HG03159 (cell line): ENCODE results near the gene TSSK3.
A peak's percentile ranks its signal among the peaks of the same experiment; 100 is the strongest.

ENCODE experiments used
- ATAC-seq: cut with Tn5 transposase; IDR thresholded peaks from one replicate; pipeline ENCODE4 v1.9.1; 2021; ENCODE audit warnings: mild to moderate bottlenecking, moderate library complexity; ENCODE audit not compliant: unreplicated experiment

Gene TSSK3

GRCh38 chr1:32362474-32363313, at the start of gene TSSK3, which contains the start of gene FAM229A:
Gene TSSK3, plus strand, starts transcription at chr1:32362539. Its CDS starts 163 bp downstream, at chr1:32362702.
Gene FAM229A, minus strand, starts transcription at chr1:32362485. Its CDS starts 394 bp downstream, at chr1:32362091.
- no peak for ATAC-seq

- ATAC-seq, result no peak
Measured at GRCh38 chr1:32316903-32317277, 45.4 kb upstream of the TSSK3 start.

GRCh38 chr1:32318127-32318869, 44.0 kb upstream of the TSSK3 start:
- ATAC-seq, result no peak

- no peak for ATAC-seq
Measured at GRCh38 chr1:32321712-32322291, 40.5 kb upstream of the TSSK3 start.

- ATAC-seq, result no peak
Measured at GRCh38 chr1:32327204-32327603, 35.1 kb upstream of the TSSK3 start.

- no peak for ATAC-seq
Measured at GRCh38 chr1:32329931-32330466, 32.3 kb upstream of the TSSK3 start.

GRCh38 chr1:32330558-32331151, 31.7 kb upstream of the TSSK3 start:
- ATAC-seq, result no peak

- no peak for ATAC-seq
Measured at GRCh38 chr1:32331549-32331948, 30.8 kb upstream of the TSSK3 start.

GRCh38 chr1:32332290-32333079, 29.9 kb upstream of the TSSK3 start:
- no peak for ATAC-seq

- no peak for ATAC-seq
Measured at GRCh38 chr1:32333251-32333963, 28.9 kb upstream of the TSSK3 start.

GRCh38 chr1:32334274-32334861, 28.0 kb upstream of the TSSK3 start:
- ATAC-seq, result no peak

GRCh38 chr1:32334864-32335534, 27.3 kb upstream of the TSSK3 start:
- ATAC-seq, result no peak

GRCh38 chr1:32335535-32335789, 26.9 kb upstream of the TSSK3 start:
- no peak for ATAC-seq

GRCh38 chr1:32335790-32336590, 26.3 kb upstream of the TSSK3 start, which contains the start of gene MARCKSL1:
Gene MARCKSL1, minus strand, starts transcription at chr1:32336233. Its CDS starts 200 bp downstream, at chr1:32336033.
- peak; percentile 44 for ATAC-seq

- no peak for ATAC-seq
Measured at GRCh38 chr1:32336591-32336932, 25.8 kb upstream of the TSSK3 start.

- no peak for ATAC-seq
Measured at GRCh38 chr1:32336963-32337675, 25.2 kb upstream of the TSSK3 start.

- no peak for ATAC-seq
Measured at GRCh38 chr1:32337855-32338636, 24.3 kb upstream of the TSSK3 start.
